ENCODE data around the gene SDK2. TPM values are rescaled to one million over a fixed set of nuclear protein-coding genes. Genes with fewer than 3 reads are reported as not detected.

Gene SDK2
- total and polyA plus RNA-seq, 2 experiments from 2014 or later = 0.74 to 5.1 TPM

- Histone ChIP-seq H3K36me3 (ENCODE audit: insufficient read depth) (no peaks in the 10 kb centered on the region), H3K9me2 (ENCODE audit: insufficient read depth) (no peaks in the 10 kb centered on the region), H3K79me2 (replicated peaks; ENCODE audit: insufficient read depth) (0 out of 2 replicates have a peak, but pooled peaks cover 4% of the 10 kb centered on the region), H3K4me1 (ENCODE audit: insufficient read depth) (peaks cover 10% of the 10 kb centered on the region; the same call in 1 of the 2 replicates), H4K20me1 (replicated peaks; ENCODE audit: insufficient read depth) (peaks cover 4% of the 10 kb centered on the region; the same call in 1 of the 2 replicates), H3K27me3 (ENCODE audit: insufficient read depth) (peaks cover 65% of the 10 kb centered on the region), H3F3A (replicated peaks; ENCODE audit: low read depth) (no peaks in the 10 kb centered on the region), H3K4me3 (peak overlapping the region; percentile 81), H3K4me2 (peak overlapping the region; percentile 92), H3K27ac (ENCODE audit: low read depth) (no peak overlapping the region), H2AFZ (peak overlapping the region; percentile 88; the same call in 1 of the 2 replicates)
- ATAC-seq = no peak
- Mint-ChIP-seq H3K9me3 (no peaks in the 10 kb centered on the region; the same call in 2 of the 3 replicates), H3K36me3 (ENCODE audit: low read depth) (no peaks in the 10 kb centered on the region), H3K4me3 (peak overlapping the region; percentile 76), H3K27me3 (ENCODE audit: insufficient read depth, low read depth, poor library complexity) (peaks cover 52% of the 10 kb centered on the region), H3K27ac (no peak overlapping the region), H3K4me1 (peaks cover 37% of the 10 kb centered on the region)
- TF ChIP-seq STAT1 (IDR thresholded peaks at IDR 0.05; ENCODE audit: unreplicated experiment) (no peak), CREB1 (CRISPR knock-in tag; IDR thresholded peaks at IDR 0.05; ENCODE audit: low read depth) (no peak), EZH2 (IDR thresholded peaks at IDR 0.05; ENCODE audit: low read depth, unreplicated experiment) (no peak), ETS1 (IDR thresholded peaks at IDR 0.05) (no peak), NANOG (IDR thresholded peaks at IDR 0.05; ENCODE audit: borderline replicate concordance) (no peak), ZNF331 (CRISPR knock-in tag; IDR thresholded peaks at IDR 0.05; ENCODE audit: low read depth) (no peak)
- TF ChIP-seq, protein P1, sequence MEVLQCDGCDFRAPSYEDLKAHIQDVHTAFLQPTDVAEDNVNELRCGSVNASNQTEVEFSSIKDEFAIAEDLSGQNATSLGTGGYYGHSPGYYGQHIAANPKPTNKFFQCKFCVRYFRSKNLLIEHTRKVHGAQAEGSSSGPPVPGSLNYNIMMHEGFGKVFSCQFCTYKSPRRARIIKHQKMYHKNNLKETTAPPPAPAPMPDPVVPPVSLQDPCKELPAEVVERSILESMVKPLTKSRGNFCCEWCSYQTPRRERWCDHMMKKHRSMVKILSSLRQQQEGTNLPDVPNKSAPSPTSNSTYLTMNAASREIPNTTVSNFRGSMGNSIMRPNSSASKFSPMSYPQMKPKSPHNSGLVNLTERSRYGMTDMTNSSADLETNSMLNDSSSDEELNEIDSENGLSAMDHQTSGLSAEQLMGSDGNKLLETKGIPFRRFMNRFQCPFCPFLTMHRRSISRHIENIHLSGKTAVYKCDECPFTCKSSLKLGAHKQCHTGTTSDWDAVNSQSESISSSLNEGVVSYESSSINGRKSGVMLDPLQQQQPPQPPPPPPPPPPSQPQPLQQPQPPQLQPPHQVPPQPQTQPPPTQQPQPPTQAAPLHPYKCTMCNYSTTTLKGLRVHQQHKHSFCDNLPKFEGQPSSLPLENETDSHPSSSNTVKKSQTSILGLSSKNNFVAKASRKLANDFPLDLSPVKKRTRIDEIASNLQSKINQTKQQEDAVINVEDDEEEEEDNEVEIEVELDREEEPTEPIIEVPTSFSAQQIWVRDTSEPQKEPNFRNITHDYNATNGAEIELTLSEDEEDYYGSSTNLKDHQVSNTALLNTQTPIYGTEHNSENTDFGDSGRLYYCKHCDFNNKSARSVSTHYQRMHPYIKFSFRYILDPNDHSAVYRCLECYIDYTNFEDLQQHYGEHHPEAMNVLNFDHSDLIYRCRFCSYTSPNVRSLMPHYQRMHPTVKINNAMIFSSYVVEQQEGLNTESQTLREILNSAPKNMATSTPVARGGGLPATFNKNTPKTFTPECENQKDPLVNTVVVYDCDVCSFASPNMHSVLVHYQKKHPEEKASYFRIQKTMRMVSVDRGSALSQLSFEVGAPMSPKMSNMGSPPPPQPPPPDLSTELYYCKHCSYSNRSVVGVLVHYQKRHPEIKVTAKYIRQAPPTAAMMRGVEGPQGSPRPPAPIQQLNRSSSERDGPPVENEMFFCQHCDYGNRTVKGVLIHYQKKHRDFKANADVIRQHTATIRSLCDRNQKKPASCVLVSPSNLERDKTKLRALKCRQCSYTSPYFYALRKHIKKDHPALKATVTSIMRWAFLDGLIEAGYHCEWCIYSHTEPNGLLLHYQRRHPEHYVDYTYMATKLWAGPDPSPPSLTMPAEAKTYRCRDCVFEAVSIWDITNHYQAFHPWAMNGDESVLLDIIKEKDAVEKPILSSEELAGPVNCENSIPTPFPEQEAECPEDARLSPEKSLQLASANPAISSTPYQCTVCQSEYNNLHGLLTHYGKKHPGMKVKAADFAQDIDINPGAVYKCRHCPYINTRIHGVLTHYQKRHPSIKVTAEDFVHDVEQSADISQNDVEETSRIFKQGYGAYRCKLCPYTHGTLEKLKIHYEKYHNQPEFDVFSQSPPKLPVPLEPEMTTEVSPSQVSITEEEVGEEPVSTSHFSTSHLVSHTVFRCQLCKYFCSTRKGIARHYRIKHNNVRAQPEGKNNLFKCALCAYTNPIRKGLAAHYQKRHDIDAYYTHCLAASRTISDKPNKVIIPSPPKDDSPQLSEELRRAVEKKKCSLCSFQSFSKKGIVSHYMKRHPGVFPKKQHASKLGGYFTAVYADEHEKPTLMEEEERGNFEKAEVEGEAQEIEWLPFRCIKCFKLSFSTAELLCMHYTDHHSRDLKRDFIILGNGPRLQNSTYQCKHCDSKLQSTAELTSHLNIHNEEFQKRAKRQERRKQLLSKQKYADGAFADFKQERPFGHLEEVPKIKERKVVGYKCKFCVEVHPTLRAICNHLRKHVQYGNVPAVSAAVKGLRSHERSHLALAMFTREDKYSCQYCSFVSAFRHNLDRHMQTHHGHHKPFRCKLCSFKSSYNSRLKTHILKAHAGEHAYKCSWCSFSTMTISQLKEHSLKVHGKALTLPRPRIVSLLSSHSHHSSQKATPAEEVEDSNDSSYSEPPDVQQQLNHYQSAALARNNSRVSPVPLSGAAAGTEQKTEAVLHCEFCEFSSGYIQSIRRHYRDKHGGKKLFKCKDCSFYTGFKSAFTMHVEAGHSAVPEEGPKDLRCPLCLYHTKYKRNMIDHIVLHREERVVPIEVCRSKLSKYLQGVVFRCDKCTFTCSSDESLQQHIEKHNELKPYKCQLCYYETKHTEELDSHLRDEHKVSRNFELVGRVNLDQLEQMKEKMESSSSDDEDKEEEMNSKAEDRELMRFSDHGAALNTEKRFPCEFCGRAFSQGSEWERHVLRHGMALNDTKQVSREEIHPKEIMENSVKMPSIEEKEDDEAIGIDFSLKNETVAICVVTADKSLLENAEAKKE (CRISPR knock-in tag; IDR thresholded peaks at IDR 0.05) = no peak
- no peak for DNase-seq (ENCODE audit: low spot score)
Measured at GRCh38 chr17:73642659-73643000, 1.6 kb downstream of the SDK2 start.
